ENCODE results near the gene UBR1.

- TF ChIP-seq, protein P1, sequence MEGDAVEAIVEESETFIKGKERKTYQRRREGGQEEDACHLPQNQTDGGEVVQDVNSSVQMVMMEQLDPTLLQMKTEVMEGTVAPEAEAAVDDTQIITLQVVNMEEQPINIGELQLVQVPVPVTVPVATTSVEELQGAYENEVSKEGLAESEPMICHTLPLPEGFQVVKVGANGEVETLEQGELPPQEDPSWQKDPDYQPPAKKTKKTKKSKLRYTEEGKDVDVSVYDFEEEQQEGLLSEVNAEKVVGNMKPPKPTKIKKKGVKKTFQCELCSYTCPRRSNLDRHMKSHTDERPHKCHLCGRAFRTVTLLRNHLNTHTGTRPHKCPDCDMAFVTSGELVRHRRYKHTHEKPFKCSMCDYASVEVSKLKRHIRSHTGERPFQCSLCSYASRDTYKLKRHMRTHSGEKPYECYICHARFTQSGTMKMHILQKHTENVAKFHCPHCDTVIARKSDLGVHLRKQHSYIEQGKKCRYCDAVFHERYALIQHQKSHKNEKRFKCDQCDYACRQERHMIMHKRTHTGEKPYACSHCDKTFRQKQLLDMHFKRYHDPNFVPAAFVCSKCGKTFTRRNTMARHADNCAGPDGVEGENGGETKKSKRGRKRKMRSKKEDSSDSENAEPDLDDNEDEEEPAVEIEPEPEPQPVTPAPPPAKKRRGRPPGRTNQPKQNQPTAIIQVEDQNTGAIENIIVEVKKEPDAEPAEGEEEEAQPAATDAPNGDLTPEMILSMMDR (IDR thresholded peaks at IDR 0.05; ENCODE audit: insufficient read depth, low read length) = no peak
- TF ChIP-seq POLR2AphosphoS5 (IDR thresholded peaks at IDR 0.05; ENCODE audit: low read depth) = no peak
- TF ChIP-seq, protein P2, sequence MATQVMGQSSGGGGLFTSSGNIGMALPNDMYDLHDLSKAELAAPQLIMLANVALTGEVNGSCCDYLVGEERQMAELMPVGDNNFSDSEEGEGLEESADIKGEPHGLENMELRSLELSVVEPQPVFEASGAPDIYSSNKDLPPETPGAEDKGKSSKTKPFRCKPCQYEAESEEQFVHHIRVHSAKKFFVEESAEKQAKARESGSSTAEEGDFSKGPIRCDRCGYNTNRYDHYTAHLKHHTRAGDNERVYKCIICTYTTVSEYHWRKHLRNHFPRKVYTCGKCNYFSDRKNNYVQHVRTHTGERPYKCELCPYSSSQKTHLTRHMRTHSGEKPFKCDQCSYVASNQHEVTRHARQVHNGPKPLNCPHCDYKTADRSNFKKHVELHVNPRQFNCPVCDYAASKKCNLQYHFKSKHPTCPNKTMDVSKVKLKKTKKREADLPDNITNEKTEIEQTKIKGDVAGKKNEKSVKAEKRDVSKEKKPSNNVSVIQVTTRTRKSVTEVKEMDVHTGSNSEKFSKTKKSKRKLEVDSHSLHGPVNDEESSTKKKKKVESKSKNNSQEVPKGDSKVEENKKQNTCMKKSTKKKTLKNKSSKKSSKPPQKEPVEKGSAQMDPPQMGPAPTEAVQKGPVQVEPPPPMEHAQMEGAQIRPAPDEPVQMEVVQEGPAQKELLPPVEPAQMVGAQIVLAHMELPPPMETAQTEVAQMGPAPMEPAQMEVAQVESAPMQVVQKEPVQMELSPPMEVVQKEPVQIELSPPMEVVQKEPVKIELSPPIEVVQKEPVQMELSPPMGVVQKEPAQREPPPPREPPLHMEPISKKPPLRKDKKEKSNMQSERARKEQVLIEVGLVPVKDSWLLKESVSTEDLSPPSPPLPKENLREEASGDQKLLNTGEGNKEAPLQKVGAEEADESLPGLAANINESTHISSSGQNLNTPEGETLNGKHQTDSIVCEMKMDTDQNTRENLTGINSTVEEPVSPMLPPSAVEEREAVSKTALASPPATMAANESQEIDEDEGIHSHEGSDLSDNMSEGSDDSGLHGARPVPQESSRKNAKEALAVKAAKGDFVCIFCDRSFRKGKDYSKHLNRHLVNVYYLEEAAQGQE (IDR thresholded peaks at IDR 0.05; ENCODE audit: insufficient replicate concordance, low read depth) = no peak
Measured at GRCh38 chr15:42929306-42929848, 176.5 kb downstream of the UBR1 start.
